A549 (cell line): ENCODE measurements around the gene LAMC3. TPM values are rescaled to one million over a fixed set of nuclear protein-coding genes. Genes with fewer than 3 reads are reported as not detected.

Experiments
- ATAC-seq, 2 experiments: fragments of 200-7000 bp in 1 of 2; fragments of >200 bp in 1 of 2; cut with Nextera tagmentation in 1 of 2; cut with Tn5 transposase in 1 of 2; 3 replicates each; pipeline versions ENCODE4 v1.8.0 to v1.9.1; 2018 to 2020; ENCODE audit warnings: mild to moderate bottlenecking in 1 of 2, moderate library complexity in 1 of 2
- CTCF ChIA-PET: fragments of 300-600 bp; sonication (Branson Sonifier 250); formaldehyde crosslinking; extraction: SDS; loops from one replicate; lab custom pipeline; 2021; ENCODE audit warnings: antibody characterized with exemption, inconsistent platforms; lab: Yijun Ruan, JAX
- POLR2A ChIA-PET: fragments of 350-600 bp; formaldehyde crosslinking; extraction: SDS; loops from one replicate; lab custom pipeline; 2021; ENCODE audit warnings: antibody characterized with exemption, inconsistent platforms; lab: Yijun Ruan, JAX
- DNase-seq, 2 experiments: peaks; one replicate each; pipeline versions ENCODE4 v3.0.0 to v3.0.0-alpha.2; 2011 to 2016; ENCODE audit warnings: low read depth in 1 of 2, low spot score in 1 of 2
- FAIRE-seq: peaks from 2 replicates; lab custom pipeline; 2011; peaks lifted over from hg19 to GRCh38; lab: Jason Lieb, UNC
- H3K27ac ChIP-seq, 2 experiments: fragments of >200 bp; sonication (Bioruptor Twin); formaldehyde crosslinking; 3 replicates each; pipeline ENCODE4 v1.5.1; 2016 to 2017
- H3K4me1 ChIP-seq: fragments of >200 bp; sonication (Bioruptor Twin); formaldehyde crosslinking; 3 replicates; pipeline ENCODE4 v1.6.1; 2016
- H3K4me2 ChIP-seq: fragments of >200 bp; sonication (Bioruptor Twin); formaldehyde crosslinking; 3 replicates; pipeline ENCODE4 v1.6.1; 2016
- H3K4me3 ChIP-seq: fragments of >200 bp; sonication (Bioruptor Twin); formaldehyde crosslinking; 3 replicates; pipeline ENCODE4 v1.5.1; 2016
- H3K9me3 ChIP-seq: fragments of >200 bp; sonication (Bioruptor Twin); formaldehyde crosslinking; 3 replicates; pipeline ENCODE4 v1.6.1; 2016
- ATOH8 ChIP-seq: fragments of 250-450 bp; sonication (Bioruptor Pico); IDR thresholded peaks from 2 replicates; pipeline ENCODE4 v1.5.0; 2020; ENCODE audit warnings: low read depth, mild to moderate bottlenecking, moderate library complexity
- BCL3 ChIP-seq: fragments of >200 bp; sonication (Bioruptor Twin); formaldehyde crosslinking; IDR thresholded peaks from 3 replicates; pipeline ENCODE4 v1.6.1; 2016
- BHLHE40 ChIP-seq: IDR thresholded peaks from 2 replicates; pipeline ENCODE4 v1.6.1; 2012; ENCODE audit warnings: low read depth, low read length, inconsistent platforms
- CHD2 ChIP-seq: fragments of 150-350 bp; IDR thresholded peaks from 2 replicates; pipeline ENCODE4 v1.6.1; 2014; ENCODE audit warnings: low read length; ENCODE audit not compliant: partially characterized antibody
- CTCF ChIP-seq: fragments of >200 bp; sonication (Bioruptor Twin); formaldehyde crosslinking; IDR thresholded peaks from 3 replicates; pipeline ENCODE4 v1.5.1; 2016
- ELK1 ChIP-seq: fragments of 150-350 bp; IDR thresholded peaks from 2 replicates; pipeline ENCODE4 v1.6.1; 2014; ENCODE audit warnings: low read depth, mild to moderate bottlenecking, low read length
- FOSL2 ChIP-seq, 2 experiments: fragments of 450-650 bp in 1 of 2; fragments of >200 bp in 1 of 2; sonication (Bioruptor Twin) in 1 of 2; formaldehyde crosslinking; IDR thresholded peaks; 2 replicates each; pipeline versions ENCODE4 v1.5.0 to v1.6.1; 2016 to 2020; ENCODE audit warnings: mild to moderate bottlenecking in 1 of 2, moderate library complexity in 1 of 2
- GATA3 ChIP-seq: IDR thresholded peaks from 2 replicates; pipeline ENCODE4 v1.6.1; 2012; ENCODE audit warnings: borderline replicate concordance
- HDAC2 ChIP-seq: fragments of 200-600 bp; sonication (generic); IDR thresholded peaks from 2 replicates; pipeline ENCODE4 v1.6.1; 2016
- HOXA7 ChIP-seq: fragments of 250-450 bp; sonication (Bioruptor Pico); IDR thresholded peaks from 2 replicates; pipeline ENCODE4 v1.5.0; 2020; ENCODE audit warnings: mild to moderate bottlenecking, moderate library complexity
- HOXB13 ChIP-seq: fragments of 250-450 bp; sonication (Bioruptor Pico); IDR thresholded peaks from 2 replicates; pipeline ENCODE4 v1.5.0; 2020; ENCODE audit warnings: low read depth, mild to moderate bottlenecking, moderate library complexity
- JUN ChIP-seq, 2 experiments: fragments of >200 bp; sonication (Bioruptor Twin); formaldehyde crosslinking; IDR thresholded peaks; 2 replicates in 1 of 2; 3 replicates in 1 of 2; pipeline ENCODE4 v1.6.1; 2016 to 2017
- JUNB ChIP-seq: fragments of >200 bp; sonication (Bioruptor Twin); formaldehyde crosslinking; IDR thresholded peaks from 2 replicates; pipeline ENCODE4 v1.6.1; 2016
- KDM1A ChIP-seq: fragments of 200-600 bp; sonication (generic); IDR thresholded peaks from 2 replicates; pipeline ENCODE4 v1.6.1; 2016; ENCODE audit warnings: low read depth, mild to moderate bottlenecking
- KDM5A ChIP-seq: fragments of 200-600 bp; sonication (generic); IDR thresholded peaks from 2 replicates; pipeline ENCODE4 v1.6.1; 2016; ENCODE audit warnings: antibody characterized with exemption, mild to moderate bottlenecking
- MAZ ChIP-seq: fragments of 150-350 bp; IDR thresholded peaks from 2 replicates; pipeline ENCODE4 v1.6.1; 2014; ENCODE audit warnings: antibody characterized with exemption, low read depth, low read length, borderline replicate concordance
- MYC ChIP-seq: IDR thresholded peaks from 2 replicates; pipeline ENCODE4 v1.6.1; 2012; ENCODE audit warnings: mild to moderate bottlenecking, inconsistent platforms, low read length, improper control_type of control experiment, borderline replicate concordance
- NFE2L2 ChIP-seq: fragments of 150-350 bp; conservative IDR thresholded peaks from 2 replicates; pipeline ENCODE4 v1.6.1; 2014; ENCODE audit warnings: low read length
- NR3C1 ChIP-seq: fragments of >200 bp; sonication (Bioruptor Twin); formaldehyde crosslinking; IDR thresholded peaks from 3 replicates; pipeline ENCODE4 v1.6.1; 2017
- PBX3 ChIP-seq: IDR thresholded peaks from 2 replicates; pipeline ENCODE4 v1.6.1; 2012
- PHF8 ChIP-seq: fragments of 200-600 bp; sonication (generic); IDR thresholded peaks from 2 replicates; pipeline ENCODE4 v1.6.1; 2016; ENCODE audit warnings: low read depth, mild to moderate bottlenecking, antibody characterized with exemption, moderate library complexity, borderline replicate concordance
- POLR2AphosphoS2 ChIP-seq: conservative IDR thresholded peaks from 2 replicates; pipeline ENCODE4 v1.6.1; 2012; ENCODE audit warnings: low read length, improper control_type of control experiment, inconsistent platforms
- REST ChIP-seq: fragments of 200-600 bp; sonication (generic); IDR thresholded peaks from 2 replicates; pipeline ENCODE4 v1.6.1; 2016; ENCODE audit warnings: antibody characterized with exemption, mild to moderate bottlenecking, moderate library complexity
- SMC3 ChIP-seq: fragments of >200 bp; sonication (Bioruptor Twin); formaldehyde crosslinking; IDR thresholded peaks from 3 replicates; pipeline ENCODE4 v1.6.1; 2018; ENCODE audit warnings: inconsistent platforms
- ZNF302 ChIP-seq: fragments of 250-450 bp; sonication (Bioruptor Pico); IDR thresholded peaks from 2 replicates; pipeline ENCODE4 v1.9.0; 2021; ENCODE audit warnings: inconsistent platforms, mild to moderate bottlenecking, moderate library complexity
- ZSCAN20 ChIP-seq: fragments of 250-450 bp; sonication (Bioruptor Pico); IDR thresholded peaks from 2 replicates; pipeline ENCODE4 v1.8.0; 2022; ENCODE audit warnings: mild to moderate bottlenecking, moderate library complexity
- WGBS: methylation state at CpG from one replicate; pipeline ENCODE4 v1.1.6; 2017; ENCODE audit errors: missing lambda C conversion rate; 5-methylcytosine and 5-hydroxymethylcytosine counted together
- polyA plus RNA-seq, 4 experiments: library from polyadenylated mRNA; depleted of rRNA in 3 of 4; stranded (reverse); fragments of >200 nt; fragmentation: RNase III in 1 of 4; extraction: RNeasy Plus Mini Kit Qiagen cat#74134 plus additional on column Dnase treatment in 1 of 4; gene quantifications; 2 replicates in 3 of 4; 3 replicates in 1 of 4; pipeline ENCODE4 v1.2.3, GENCODE V29; 2011 to 2017

LAMC3 gene
- polyA plus RNA-seq, 2 of the 4 experiments (the other 2 are of a cell fraction) = 1.0 to 1.5 TPM

GRCh38 chr9:131081868-131082267 is 72.9 kb downstream of the LAMC3 start:
- Histone ChIP-seq H3K4me2 (no peak overlapping the region), H3K9me3 (no peaks in the 10 kb centered on the region), H3K27ac (no peak overlapping the region), H3K4me3 (no peak overlapping the region), H3K4me1 (peaks cover 7% of the 10 kb centered on the region; the same call in 2 of the 3 replicates)
- TF ChIP-seq MYC (no peak), BCL3 (no peak), FOSL2 (IDR thresholded peaks at IDR 0.05) (no peak), FOSL2 (CRISPR knock-in tag; IDR thresholded peaks at IDR 0.05) (no peak), PBX3 (no peak), JUN (IDR thresholded peaks at IDR 0.05) (no peak), KDM1A (no peak)
- 92% methylated on average over 9 of the region's 9 CpGs for WGBS
- no peak; a peak in 1 of 6 replicates for ATAC-seq
- POLR2A ChIA-PET = no interaction called here
- CTCF ChIA-PET = interaction anchor here (2.1 to 2.5 kb wide), 2 partner anchors 10 to 24 kb away, joined by 7 to 11 read pairs; no protein-coding TSS in a partner anchor
- no peak for FAIRE-seq
- no peak for DNase-seq

- no peak overlapping the region for H3K27ac ChIP-seq
- WGBS = 62% methylated on average over 9 of the region's 11 CpGs
- FAIRE-seq = no peak
- POLR2A ChIA-PET = no interaction called here
- CTCF ChIA-PET = interaction anchor here (0.7 to 2.5 kb wide), 4 partner anchors 9 to 25 kb away, joined by 3 to 11 read pairs (median 6); no protein-coding TSS in a partner anchor
- ATAC-seq = peak; percentile 46 to 51; a peak in 4 of 6 replicates
- no peaks in the 10 kb centered on the region for H3K9me3 ChIP-seq
- DNase-seq = peak in 1 of 2 experiments; percentile 29
- TF ChIP-seq NR3C1 (no peak), HOXA7 (CRISPR knock-in tag) (no peak), CHD2 (no peak), NFE2L2 (no peak), CTCF (no peak), KDM5A (no peak), HOXB13 (CRISPR knock-in tag) (no peak), ATOH8 (CRISPR knock-in tag) (no peak), PHF8 (no peak), MAZ (no peak), SMC3 (no peak), GATA3 (no peak), POLR2AphosphoS2 (no peak), JUNB (no peak), HDAC2 (no peak), REST (no peak), ZSCAN20 (CRISPR knock-in tag) (no peak), BHLHE40 (no peak), ZNF302 (CRISPR knock-in tag) (no peak), ELK1 (no peak)
- H3K4me2 ChIP-seq = no peak overlapping the region
- H3K4me3 ChIP-seq = no peak overlapping the region
- H3K4me1 ChIP-seq = peaks cover 7% of the 10 kb centered on the region; the same call in 2 of the 3 replicates
These were observed 74.0 kb downstream of the LAMC3 start for GRCh38 chr9:131082774-131083512.
